ENCODE measurements around the gene NCAPD2.

DNA sequence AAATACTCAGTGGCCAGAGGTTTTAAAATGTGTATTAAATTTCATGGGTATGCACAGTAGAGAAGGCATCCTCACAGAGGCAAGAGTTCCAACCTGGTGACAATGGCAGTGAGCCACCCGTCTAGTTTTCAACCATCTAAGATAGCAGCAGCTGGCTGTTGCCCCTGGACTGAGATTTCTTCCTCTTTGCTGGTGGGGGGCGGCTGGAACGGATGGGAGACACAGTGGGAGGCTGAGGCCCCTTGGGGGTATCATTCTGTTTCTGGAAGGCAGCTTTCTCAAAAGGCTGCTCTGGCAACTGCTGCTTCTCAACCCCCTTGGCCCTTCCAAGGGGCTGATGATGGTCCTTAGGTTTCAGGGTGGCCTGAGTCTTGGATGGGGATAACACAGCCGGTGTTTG is 63.0 kb downstream of the NCAPD2 start:
- no peak for TF ChIP-seq EP300 (IDR thresholded peaks at IDR 0.05; ENCODE audit: borderline replicate concordance)
- no peak for TF ChIP-seq CREB1 (IDR thresholded peaks at IDR 0.05; ENCODE audit: low read depth)
- no peak for TF ChIP-seq TAF1 (IDR thresholded peaks at IDR 0.05; ENCODE audit: low read depth)
